Fibroblast of lung (primary cell): ENCODE data around the gene NUP107. TPM values are rescaled to one million over a fixed set of nuclear protein-coding genes. Genes with fewer than 3 reads are reported as not detected.

Experiments used
- DNase-seq, 2 donors: peaks; one replicate each; pipeline versions ENCODE4 v3.0.0 to v3.0.0-alpha.2; 2010; ENCODE audit warnings: low read depth in 2 of 2
- H2AFZ ChIP-seq: 2 replicates; pipeline ENCODE4 v1.5.1; 2012; ENCODE audit warnings: low read length, control low read depth, inconsistent platforms
- H3K27ac ChIP-seq: 2 replicates; pipeline ENCODE4 v1.5.1; 2011; ENCODE audit warnings: low read length, control low read depth; ENCODE audit not compliant: insufficient read depth
- H3K27me3 ChIP-seq: 2 replicates; pipeline ENCODE4 v1.5.1; 2011; ENCODE audit warnings: mild to moderate bottlenecking, low read length; ENCODE audit not compliant: control insufficient read depth, insufficient read depth
- H3K36me3 ChIP-seq: 2 replicates; pipeline ENCODE4 v1.5.1; 2011; ENCODE audit warnings: low read length; ENCODE audit not compliant: control insufficient read depth, insufficient read depth
- H3K4me1 ChIP-seq: 2 replicates; pipeline ENCODE4 v1.5.1; 2011; ENCODE audit warnings: low read length; ENCODE audit not compliant: control insufficient read depth, insufficient read depth; ENCODE audit errors: extremely low read depth
- H3K4me2 ChIP-seq: 2 replicates; pipeline ENCODE4 v1.5.1; 2011; ENCODE audit warnings: low read length, control low read depth; ENCODE audit not compliant: insufficient read depth; ENCODE audit errors: extremely low read depth
- H3K4me3 ChIP-seq, 4 experiments: fragments of 200-600 bp in 1 of 4; sonication (generic) in 1 of 4; replicated peaks in 1 of 4; 2 replicates each; pipeline ENCODE4 v1.5.1; 2011 to 2016; ENCODE audit warnings: low read length in 4 of 4, low read depth in 3 of 4, mild to moderate bottlenecking in 3 of 4, control low read depth in 2 of 4, inconsistent platforms in 1 of 4, mixed read lengths in 1 of 4; ENCODE audit not compliant: insufficient read depth in 1 of 4; ENCODE audit errors: control extremely low read depth in 1 of 4
- H3K79me2 ChIP-seq: 2 replicates; pipeline ENCODE4 v1.5.1; 2012; ENCODE audit warnings: mild to moderate bottlenecking, low read length, inconsistent platforms; ENCODE audit not compliant: control insufficient read depth, insufficient read depth
- H3K9ac ChIP-seq: 2 replicates; pipeline ENCODE4 v1.5.1; 2011; ENCODE audit warnings: mild to moderate bottlenecking, low read length, control low read depth; ENCODE audit not compliant: insufficient read depth
- H3K9me3 ChIP-seq: 2 replicates; pipeline ENCODE4 v1.5.1; 2012; ENCODE audit warnings: low read depth, low read length; ENCODE audit not compliant: control insufficient read depth, insufficient read depth
- H4K20me1 ChIP-seq: 2 replicates; pipeline ENCODE4 v1.5.1; 2011; ENCODE audit warnings: low read length; ENCODE audit not compliant: control insufficient read depth, insufficient read depth; ENCODE audit errors: extremely low read depth
- CTCF ChIP-seq, 2 donors: IDR thresholded peaks in 1 of 2; conservative IDR thresholded peaks in 1 of 2; 1 replicate in 1 of 2; 2 replicates in 1 of 2; pipeline ENCODE4 v1.5.1; 2011 to 2012; ENCODE audit warnings: low read length in 2 of 2, control low read depth in 1 of 2, inconsistent platforms in 1 of 2, low read depth in 1 of 2, mild to moderate bottlenecking in 1 of 2
- EZH2 ChIP-seq: IDR thresholded peaks from 2 replicates; pipeline ENCODE4 v1.5.1; 2012; ENCODE audit warnings: low read length, control low read depth, mild to moderate bottlenecking; ENCODE audit errors: missing control alignments
- polyA plus RNA-seq, 2 donors: library from polyadenylated mRNA; depleted of rRNA in 1 of 2; stranded (reverse) in 1 of 2; unstranded in 1 of 2; fragments of >200 nt; gene quantifications; 2 replicates each; pipeline ENCODE4 v1.2.1, GENCODE V29; 2011 to 2012; ENCODE audit warnings: missing spikeins in 1 of 2
- total RNA-seq: library from RNA; depleted of rRNA; stranded (reverse); fragments of >200 nt; gene quantifications from 2 replicates; pipeline ENCODE4 v1.2.1, GENCODE V29; 2014

Gene NUP107
- total and polyA plus RNA-seq, 2 donors (not counting 1 experiment from before 2014, with no cell fraction given), result 24.6 to 37.7 TPM

- H3K27me3 ChIP-seq, result no peaks in the 10 kb centered on the region
- no peaks in the 10 kb centered on the region for H4K20me1 ChIP-seq
- no peak overlapping the region for H3K4me2 ChIP-seq
- H3K4me1 ChIP-seq, result no peaks in the 10 kb centered on the region
- TF ChIP-seq EZH2 (no peak), CTCF (conservative IDR thresholded peaks at IDR 0.05 in 1 of 2, IDR thresholded peaks at IDR 0.05 in 1 of 2; ENCODE audit: low read depth in 1 of 2, low read length in 2 of 2) (no peak)
- peaks cover 2% of the 10 kb centered on the region for H3K36me3 ChIP-seq
- no peak overlapping the region for H2AFZ ChIP-seq
- H3K4me3 ChIP-seq, result no peak overlapping the region
- no peaks in the 10 kb centered on the region for H3K79me2 ChIP-seq
- no peak for DNase-seq
- H3K9me3 ChIP-seq, result no peaks in the 10 kb centered on the region
- H3K9ac ChIP-seq, result no peak overlapping the region
- no peak overlapping the region for H3K27ac ChIP-seq
Measured at GRCh38 chr12:68695454-68695853, 8.7 kb downstream of the NUP107 start.

GRCh38 chr12:68699486-68699885, 12.7 kb downstream of the NUP107 start:
- no peak overlapping the region for H3K4me2 ChIP-seq
- no peaks in the 10 kb centered on the region for H3K27me3 ChIP-seq
- H3K9ac ChIP-seq, result no peak overlapping the region
- no peaks in the 10 kb centered on the region for H3K79me2 ChIP-seq
- H3K9me3 ChIP-seq, result no peaks in the 10 kb centered on the region
- H3K4me1 ChIP-seq, result no peaks in the 10 kb centered on the region
- TF ChIP-seq CTCF (conservative IDR thresholded peaks at IDR 0.05 in 1 of 2, IDR thresholded peaks at IDR 0.05 in 1 of 2; ENCODE audit: low read depth in 1 of 2, low read length in 2 of 2), result no peak
- no peak for TF ChIP-seq EZH2
- no peak overlapping the region for H3K4me3 ChIP-seq
- no peaks in the 10 kb centered on the region for H4K20me1 ChIP-seq
- DNase-seq, result no peak
- no peak overlapping the region for H2AFZ ChIP-seq
- no peaks in the 10 kb centered on the region for H3K36me3 ChIP-seq
- no peak overlapping the region for H3K27ac ChIP-seq

GRCh38 chr12:68727776-68728175, 41.0 kb downstream of the NUP107 start:
- Histone ChIP-seq H3K4me2 (no peak overlapping the region), H2AFZ (no peak overlapping the region), H3K79me2 (no peaks in the 10 kb centered on the region), H3K9me3 (no peaks in the 10 kb centered on the region), H3K27me3 (no peaks in the 10 kb centered on the region), H3K4me3 (no peak overlapping the region), H3K27ac (no peak overlapping the region), H3K9ac (no peak overlapping the region), H4K20me1 (no peaks in the 10 kb centered on the region), H3K36me3 (peaks cover 2% of the 10 kb centered on the region), H3K4me1 (no peaks in the 10 kb centered on the region)
- TF ChIP-seq CTCF (conservative IDR thresholded peaks at IDR 0.05 in 1 of 2, IDR thresholded peaks at IDR 0.05 in 1 of 2; ENCODE audit: low read depth in 1 of 2, low read length in 2 of 2), result no peak
- no peak for DNase-seq
